Measurements from ENCODE around the gene RALGPS2. TPM values are rescaled to one million over a fixed set of nuclear protein-coding genes. Genes with fewer than 3 reads are reported as not detected.

The RALGPS2 gene
- total and polyA plus RNA-seq, 2 of the 13 experiments (the other 11 are each of a cell fraction or from before 2014, with no cell fraction given): 15.6 to 36.0 TPM

- TF ChIP-seq CREB3 (CRISPR knock-in tag; IDR thresholded peaks at IDR 0.05) (no peak), SP4 (CRISPR knock-in tag; IDR thresholded peaks at IDR 0.05) (no peak), SKIL (CRISPR knock-in tag; IDR thresholded peaks at IDR 0.05; ENCODE audit: borderline replicate concordance) (no peak), ESRRA (CRISPR knock-in tag; IDR thresholded peaks at IDR 0.05; ENCODE audit: low read depth) (0 out of 2 replicates have a peak, but pooled peaks have one; percentile 26), HOMEZ (CRISPR knock-in tag; IDR thresholded peaks at IDR 0.05; ENCODE audit: low read depth) (no peak), ZNF343 (CRISPR knock-in tag; IDR thresholded peaks at IDR 0.05) (no peak), JUND (CRISPR knock-in tag; IDR thresholded peaks at IDR 0.05) (no peak), ZNF746 (CRISPR knock-in tag; IDR thresholded peaks at IDR 0.05) (no peak), REST (IDR thresholded peaks at IDR 0.05; ENCODE audit: borderline replicate concordance in 1 of 2, low read depth in 1 of 2, low read length in 2 of 2) (no peak), ZNF703 (CRISPR knock-in tag; IDR thresholded peaks at IDR 0.05; ENCODE audit: borderline replicate concordance) (no peak), THRA (CRISPR knock-in tag; IDR thresholded peaks at IDR 0.05; ENCODE audit: borderline replicate concordance) (peak; percentile 42; the same call in 1 of the 2 replicates), HNF1B (CRISPR knock-in tag; IDR thresholded peaks at IDR 0.05) (no peak), KLF16 (CRISPR knock-in tag; IDR thresholded peaks at IDR 0.05) (no peak), RFX5 (IDR thresholded peaks at IDR 0.05; ENCODE audit: low read depth, low read length) (no peak), PREB (CRISPR knock-in tag; IDR thresholded peaks at IDR 0.05) (no peak)
Measured at GRCh38 chr1:178871551-178872320, 146.7 kb downstream of the RALGPS2 start (continued).

All from HepG2 (cell line).